ENCODE data around the gene SNAPC2. TPM values are rescaled to one million over a fixed set of nuclear protein-coding genes. Genes with fewer than 3 reads are reported as not detected.

SNAPC2 gene
- polyA plus RNA-seq, 1 of the 3 experiments (the other 2 are of a cell fraction) = 38.7 TPM

- TF ChIP-seq REST (IDR thresholded peaks at IDR 0.05; ENCODE audit: low read depth, low read length) (no peak), SMC3 (IDR thresholded peaks at IDR 0.05; ENCODE audit: low read depth, low read length) (no peak), JUND (IDR thresholded peaks at IDR 0.05) (no peak)
These were observed 13.0 kb upstream of the SNAPC2 start (continued) for GRCh38 chr19:7907122-7907521.

GRCh38 chr19:7907544-7907943 lies 12.6 kb upstream of the SNAPC2 start:
- Histone ChIP-seq H3K27me3 (ENCODE audit: insufficient read depth) (no peaks in the 10 kb centered on the region), H3K4me1 (ENCODE audit: control insufficient read depth in 1 of 2, insufficient read depth in 2 of 2, low read depth in 1 of 2, low read length in 1 of 2) (peaks cover 0 to 17% of the 10 kb centered on the region in 2 experiments; a peak in 2 of 4 replicates), H3F3A (replicated peaks; ENCODE audit: insufficient read depth) (no peaks in the 10 kb centered on the region), H3K36me3 (replicated peaks in 1 of 2; ENCODE audit: control insufficient read depth in 1 of 2, insufficient read depth in 2 of 2, low read length in 1 of 2) (peaks cover 3 to 29% of the 10 kb centered on the region in 2 experiments), H3K9me2 (no peaks in the 10 kb centered on the region), H3K4me3 (ENCODE audit: low read depth in 2 of 2, low read length in 1 of 2) (no peak overlapping the region), H3K4me2 (no peak overlapping the region), H3K9me3 (no peaks in the 10 kb centered on the region), H2AFZ (ENCODE audit: low read depth) (no peak overlapping the region), H3K9ac (no peak overlapping the region), H3K79me2 (ENCODE audit: insufficient read depth) (peaks cover 43% of the 10 kb centered on the region), H4K20me1 (ENCODE audit: insufficient read depth) (peaks cover 36% of the 10 kb centered on the region), H3K27ac (ENCODE audit: low read depth in 2 of 2, low read length in 1 of 2) (no peak overlapping the region)
- WGBS (ENCODE audit: low lambda C conversion rate) = 94% methylated on average over 11 of the region's 11 CpGs
- POLR2A ChIA-PET = interaction anchor here (1.3 kb wide), 1 partner anchor 9 kb away, joined by 5 read pairs; no protein-coding TSS in a partner anchor
- TF ChIP-seq RAD21 (IDR thresholded peaks at IDR 0.05; ENCODE audit: low read length) = no peak
- no peak for TF ChIP-seq GATA2 (CRISPR knock-in tag; IDR thresholded peaks at IDR 0.05)
- no peak for TF ChIP-seq ZBTB33 (IDR thresholded peaks at IDR 0.05; ENCODE audit: borderline replicate concordance, low read depth)
- TF ChIP-seq NFIC (IDR thresholded peaks at IDR 0.05; ENCODE audit: borderline replicate concordance) = no peak
- no peak for TF ChIP-seq MXI1 (IDR thresholded peaks at IDR 0.05; ENCODE audit: low read depth, low read length)
- TF ChIP-seq RXRA (IDR thresholded peaks at IDR 0.05; ENCODE audit: borderline replicate concordance, low read depth) = no peak
- no peak for TF ChIP-seq GABPA (IDR thresholded peaks at IDR 0.05; ENCODE audit: low read depth)
- no peak for TF ChIP-seq RCOR1 (IDR thresholded peaks at IDR 0.05; ENCODE audit: low read length)
- TF ChIP-seq MAX (IDR thresholded peaks at IDR 0.05; ENCODE audit: low read depth) = no peak
- TF ChIP-seq JUND (IDR thresholded peaks at IDR 0.05) = no peak
- no peak for TF ChIP-seq FOXJ3 (CRISPR knock-in tag; IDR thresholded peaks at IDR 0.05)
- TF ChIP-seq REST (IDR thresholded peaks at IDR 0.05; ENCODE audit: low read depth, low read length) = no peak
- no peak for TF ChIP-seq RFX5 (IDR thresholded peaks at IDR 0.05; ENCODE audit: low read length)
- DNase-seq = no peak
- CTCF ChIA-PET = interaction anchor here (0.8 to 1.7 kb wide), 2 partner anchors 10 to 16 kb away, joined by 4 read pairs; no protein-coding TSS in a partner anchor
